ENCODE results near the gene TAS2R4. TPM values are rescaled to one million over a fixed set of nuclear protein-coding genes. Genes with fewer than 3 reads are reported as not detected.
"Not testable (repeated sequence)": the region's sequence is repeated elsewhere in the genome, so short reads cannot be mapped to it uniquely, and the experiment has no call there.

The TAS2R4 gene
- total and polyA plus RNA-seq, 2 of the 8 experiments (the other 6 are each of a cell fraction or from before 2014, with no cell fraction given) = 0.88 to 1.3 TPM

DNA sequence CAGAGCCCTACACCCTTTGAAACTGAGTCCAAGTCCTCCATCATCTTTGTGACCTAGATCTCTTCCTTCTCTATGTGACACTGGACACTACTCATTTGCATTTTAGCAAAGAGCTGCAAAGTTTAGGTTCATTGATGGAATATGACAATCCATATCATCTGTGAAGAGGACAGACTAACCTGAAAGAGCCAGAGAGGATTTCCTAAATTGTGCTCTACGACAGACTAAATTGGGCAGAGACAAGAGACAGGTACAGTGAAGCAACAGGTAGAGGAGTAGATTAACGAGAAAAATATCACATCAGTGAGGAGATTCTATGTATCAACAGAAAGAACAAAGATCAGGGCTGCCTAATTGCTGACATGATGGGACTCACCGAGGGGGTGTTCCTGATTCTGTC is 12.7 kb upstream of the TAS2R4 start, which contains the start of gene TAS2R3 (continued):
- no peak for TF ChIP-seq TCF12 (IDR thresholded peaks at IDR 0.05; ENCODE audit: low read depth, low read length)
- no peak for TF ChIP-seq RNF2 (IDR thresholded peaks at IDR 0.05; ENCODE audit: borderline replicate concordance, low read depth, low read length, missing control alignments, poor library complexity, severe bottlenecking)
- no peak for TF ChIP-seq SIN3A (conservative IDR thresholded peaks at IDR 0.05 in 1 of 2, IDR thresholded peaks at IDR 0.05 in 1 of 2; ENCODE audit: low read depth in 1 of 2, low read length in 2 of 2)

DNA sequence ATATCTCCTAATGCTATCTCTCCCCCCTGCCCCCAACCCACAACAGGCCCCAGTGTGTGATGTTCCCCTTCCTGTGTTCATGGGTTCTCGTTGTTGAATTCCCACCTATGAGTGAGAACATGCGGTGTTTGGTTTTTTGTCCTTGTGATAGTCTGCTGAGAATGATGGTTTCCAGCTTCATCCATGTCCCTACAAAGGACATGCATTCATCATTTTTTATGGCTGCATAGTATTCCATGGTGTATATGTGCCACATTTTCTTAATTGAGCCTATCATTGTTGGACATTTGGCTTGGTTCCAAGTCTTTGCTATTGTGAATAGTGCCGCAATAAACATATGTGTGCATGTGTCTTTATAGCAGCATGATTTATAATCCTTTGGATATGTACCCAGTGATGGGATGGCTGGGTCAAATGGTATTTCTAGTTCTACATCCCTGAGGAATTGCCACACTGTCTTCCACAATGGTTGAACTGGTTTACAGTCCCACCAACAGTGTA is 6.3 kb upstream of the TAS2R4 start:
- H3K4me3 ChIP-seq (ENCODE audit: extremely low read depth in 1 of 4, insufficient read depth in 2 of 4, low read depth in 3 of 4, low read length in 4 of 4) = not testable (repeated sequence)
- POLR2A ChIA-PET (ENCODE audit: partially characterized antibody) = interaction anchor here (0.8 kb wide), 2 partner anchors 14 to 157 kb away, joined by 3 to 4 read pairs; no protein-coding TSS in a partner anchor

More for the DNA sequence above, 6.3 kb upstream of the TAS2R4 start:
- H2AK5ac ChIP-seq (ENCODE audit: low read depth, low read length); H3K79me2 ChIP-seq (ENCODE audit: control insufficient read depth in 1 of 2, insufficient read depth in 2 of 2, low read length in 2 of 2); H2BK5ac ChIP-seq (ENCODE audit: low read depth, low read length); H3K27me3 ChIP-seq (replicated peaks in 1 of 4; ENCODE audit: control insufficient read depth in 3 of 4, extremely low read depth in 1 of 4, insufficient read depth in 3 of 4, low read length in 3 of 4); H3K4ac ChIP-seq (replicated peaks; ENCODE audit: insufficient read length, low read depth, low read length); H2BK12ac ChIP-seq (ENCODE audit: low read depth, low read length); H2AFZ ChIP-seq (ENCODE audit: low read length); H3K14ac ChIP-seq (ENCODE audit: insufficient read length); H4K20me1 ChIP-seq (replicated peaks in 1 of 2; ENCODE audit: control insufficient read depth in 1 of 2, insufficient read depth in 2 of 2, low read length in 2 of 2); H3K9ac ChIP-seq (replicated peaks in 1 of 4; ENCODE audit: extremely low read depth in 1 of 4, low read depth in 3 of 4, low read length in 3 of 4); H4K91ac ChIP-seq (replicated peaks; ENCODE audit: insufficient read length, low read length); CTCF ChIA-PET (ENCODE audit: partially characterized antibody); H3K18ac ChIP-seq (ENCODE audit: extremely low read depth, low read length); H3K9me3 ChIP-seq (ENCODE audit: insufficient read depth in 2 of 2, low read depth in 1 of 2, low read length in 1 of 2); H3K4me2 ChIP-seq (ENCODE audit: insufficient read depth in 1 of 2, low read depth in 2 of 2, low read length in 2 of 2); H4K5ac ChIP-seq (ENCODE audit: insufficient read length, low read depth, low read length); H3K4me1 ChIP-seq (replicated peaks in 1 of 4; ENCODE audit: control insufficient read depth in 3 of 4, insufficient read depth in 4 of 4, low read length in 3 of 4); DNase-seq (ENCODE audit: low read depth in 1 of 2, low spot score in 2 of 2); H3K36me3 ChIP-seq (ENCODE audit: control insufficient read depth in 2 of 4, insufficient read depth in 4 of 4, low read length in 3 of 4); H4K8ac ChIP-seq (ENCODE audit: extremely low read depth, insufficient read depth, low read length); H3K23me2 ChIP-seq (ENCODE audit: low read depth, low read length); H3K79me1 ChIP-seq (ENCODE audit: low read depth, low read length); H3K27ac ChIP-seq (ENCODE audit: low read depth, low read length); H2BK15ac ChIP-seq (ENCODE audit: low read length); H2BK20ac ChIP-seq (ENCODE audit: low read length); FAIRE-seq; H3K56ac ChIP-seq (replicated peaks; ENCODE audit: insufficient read length, low read depth, low read length); H3K23ac ChIP-seq (ENCODE audit: insufficient read length); H2BK120ac ChIP-seq (replicated peaks; ENCODE audit: low read depth, low read length): not testable (repeated sequence)
- WGBS, 2 experiments (ENCODE audit: extremely low coverage in 1 of 2, insufficient coverage in 1 of 2, insufficient read length in 1 of 2, insufficient replicate concordance in 2 of 2, low coverage in 1 of 2, low lambda C conversion rate in 2 of 2, missing lambda C conversion rate in 1 of 2) = 95% methylated on average over 3 of the region's 3 CpGs; no CpG with 5 or more reads in 1 of the 2 experiments
